ENCODE measurements around the gene OR8B8.
"Not testable (repeated sequence)": the region's sequence is repeated elsewhere in the genome, so short reads cannot be mapped to it uniquely, and the experiment has no call there.

Gene OR8B8

DNA sequence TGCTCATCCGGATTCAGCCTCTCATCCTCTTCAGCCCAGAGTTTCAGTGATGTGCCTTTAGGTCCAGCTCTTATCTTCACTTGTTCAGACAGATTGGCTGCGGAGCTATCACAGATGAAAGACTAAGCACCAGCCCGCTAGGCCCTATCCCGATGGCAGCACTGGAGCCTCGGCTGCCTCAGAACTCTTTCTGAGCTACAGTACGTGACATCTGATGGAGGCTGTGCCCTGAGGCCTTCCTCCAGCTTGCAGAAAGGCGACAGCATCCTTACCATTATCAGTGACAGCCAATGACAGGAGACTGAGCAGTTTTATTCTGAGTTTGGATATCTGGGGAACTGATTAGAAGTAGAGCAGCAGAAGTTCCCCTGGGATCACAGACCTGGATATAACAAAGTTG is 4.0 kb downstream of the OR8B8 start:
- no peak for DNase-seq (ENCODE audit: low read depth in 2 of 3, low spot score in 2 of 3)

GRCh38 chr11:124441081-124441480 is 4.4 kb downstream of the OR8B8 start:
- no peak for DNase-seq (ENCODE audit: low read depth in 2 of 3, low spot score in 2 of 3)

DNA sequence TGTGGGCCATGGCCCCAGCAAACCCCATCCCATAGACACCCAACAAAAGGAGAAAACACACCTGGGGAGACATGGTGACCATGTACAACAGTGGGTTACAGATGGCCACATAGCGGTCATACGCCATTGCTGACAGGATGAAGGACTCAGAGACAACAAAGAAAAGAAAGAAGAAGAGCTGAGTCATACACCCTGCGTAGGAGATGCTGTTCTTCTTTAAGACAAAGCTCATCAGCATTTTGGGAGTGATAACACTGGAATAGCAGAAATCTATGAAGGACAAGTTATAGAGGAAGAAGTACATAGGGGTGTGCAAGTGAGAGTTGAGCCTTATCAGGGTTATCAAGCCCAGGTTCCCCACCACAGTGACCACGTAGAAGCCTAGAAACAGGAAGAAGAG is 4.9 kb downstream of the OR8B8 start:
- no peak for DNase-seq (ENCODE audit: low read depth in 2 of 3, low spot score in 2 of 3)

- DNase-seq (ENCODE audit: low read depth in 2 of 3, low spot score in 2 of 3): no peak
Measured at GRCh38 chr11:124434699-124435098, 10.8 kb downstream of the OR8B8 start.

DNA sequence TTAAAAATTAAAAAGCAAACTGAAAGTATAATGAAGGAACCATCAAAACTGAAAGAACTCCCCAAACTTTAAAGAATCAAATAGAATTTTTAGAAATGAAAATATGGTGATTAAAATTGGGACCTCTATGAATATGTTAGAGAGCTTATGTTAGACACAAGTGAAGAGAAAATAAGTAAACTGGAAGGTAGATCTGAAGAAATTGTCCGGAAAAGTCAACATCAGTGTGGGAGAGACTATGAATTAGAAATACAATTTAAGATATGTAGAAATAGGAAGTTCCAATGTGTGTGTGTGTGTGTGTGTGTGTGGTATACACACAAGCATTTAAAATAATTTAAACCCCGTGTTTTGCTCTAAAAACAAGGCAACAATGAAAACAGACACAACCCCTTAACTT is 15.9 kb downstream of the OR8B8 start:
- no peak for DNase-seq (ENCODE audit: low read depth in 2 of 3, low spot score in 2 of 3)

DNA sequence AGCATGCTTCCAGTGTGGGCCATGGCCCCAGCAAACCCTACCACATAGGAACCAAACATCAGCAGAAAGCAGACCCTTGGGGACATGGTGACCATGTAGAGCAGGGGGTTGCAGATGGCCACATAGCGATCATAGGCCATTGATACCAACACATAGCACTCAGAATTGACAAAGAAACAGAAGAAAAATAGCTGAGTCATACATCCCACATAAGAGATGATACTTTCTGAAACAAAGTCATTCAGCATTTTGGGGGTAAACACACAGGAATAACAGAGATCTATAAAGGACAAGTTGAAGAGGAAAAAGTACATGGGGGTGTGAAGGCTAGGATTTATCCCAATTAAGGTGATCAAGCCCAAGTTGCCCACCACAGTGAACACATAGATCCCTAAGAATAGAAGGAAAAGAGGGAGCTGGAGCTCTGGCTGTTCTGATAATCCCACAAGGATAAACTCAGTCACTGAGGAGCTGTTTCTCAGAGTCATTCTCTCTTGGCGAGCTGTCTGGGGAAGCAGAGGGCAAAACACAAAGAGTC is 21.0 kb downstream of the OR8B8 start, which contains the start of gene OR8B4:
OR8B4 (minus strand) TSS at position 488 of the 538 bp plus-strand sequence; CDS start at position 488, 0 bp downstream.
- DNase-seq (ENCODE audit: low read depth in 2 of 3, low spot score in 2 of 3): no peak

DNA sequence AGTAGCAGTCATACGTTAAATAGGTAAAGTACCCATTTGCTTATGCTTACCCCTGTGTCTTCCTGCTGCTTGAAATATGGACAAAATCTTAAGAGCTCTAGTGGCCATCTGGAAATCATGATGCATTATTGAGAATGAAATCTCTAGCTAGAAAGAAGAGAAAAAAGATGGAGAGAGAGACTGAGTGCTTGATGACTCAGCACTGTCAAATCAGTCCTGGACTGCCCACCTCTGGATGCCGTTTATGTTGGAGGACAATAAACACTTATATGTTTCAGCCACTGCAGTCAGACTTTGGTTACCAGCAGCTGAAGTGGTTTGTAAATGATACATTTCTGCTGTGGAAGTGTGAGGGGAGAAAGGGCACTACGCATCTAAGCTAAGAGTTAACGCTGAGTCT is 24.5 kb downstream of the OR8B8 start:
- no peak for DNase-seq (ENCODE audit: low read depth in 2 of 3, low spot score in 2 of 3)

GRCh38 chr11:124415356-124415923 is 30.1 kb downstream of the OR8B8 start:
- DNase-seq (ENCODE audit: low read depth in 2 of 3, low spot score in 2 of 3): no peak

DNA sequence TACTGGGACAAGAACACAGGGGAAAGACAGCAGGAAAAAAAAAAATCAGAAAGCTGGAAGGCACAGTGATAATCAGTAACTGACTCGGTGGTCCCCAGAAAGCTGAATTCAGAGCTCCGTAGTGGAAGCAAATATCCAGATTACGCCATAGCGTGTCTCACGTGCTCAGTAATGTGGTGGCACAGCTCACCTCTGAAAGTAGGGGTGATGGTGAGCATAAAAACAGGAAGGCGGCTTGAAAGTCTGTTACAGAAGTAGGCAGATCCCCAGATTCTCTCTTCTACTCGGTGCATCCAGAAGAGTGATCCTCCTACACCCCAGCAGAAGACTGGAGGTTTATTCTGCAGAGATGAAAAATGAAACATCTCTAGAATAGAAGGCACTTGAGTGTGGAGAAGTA is 35.6 kb downstream of the OR8B8 start:
- DNase-seq (ENCODE audit: low read depth in 2 of 3, low spot score in 2 of 3): no peak

GRCh38 chr11:124405581-124405980 is 39.9 kb downstream of the OR8B8 start:
- DNase-seq (ENCODE audit: low read depth in 2 of 3, low spot score in 2 of 3): no peak

- DNase-seq (ENCODE audit: low read depth in 2 of 3, low spot score in 2 of 3): not testable (repeated sequence)
Measured at GRCh38 chr11:124403186-124403585, 42.3 kb downstream of the OR8B8 start.

DNA sequence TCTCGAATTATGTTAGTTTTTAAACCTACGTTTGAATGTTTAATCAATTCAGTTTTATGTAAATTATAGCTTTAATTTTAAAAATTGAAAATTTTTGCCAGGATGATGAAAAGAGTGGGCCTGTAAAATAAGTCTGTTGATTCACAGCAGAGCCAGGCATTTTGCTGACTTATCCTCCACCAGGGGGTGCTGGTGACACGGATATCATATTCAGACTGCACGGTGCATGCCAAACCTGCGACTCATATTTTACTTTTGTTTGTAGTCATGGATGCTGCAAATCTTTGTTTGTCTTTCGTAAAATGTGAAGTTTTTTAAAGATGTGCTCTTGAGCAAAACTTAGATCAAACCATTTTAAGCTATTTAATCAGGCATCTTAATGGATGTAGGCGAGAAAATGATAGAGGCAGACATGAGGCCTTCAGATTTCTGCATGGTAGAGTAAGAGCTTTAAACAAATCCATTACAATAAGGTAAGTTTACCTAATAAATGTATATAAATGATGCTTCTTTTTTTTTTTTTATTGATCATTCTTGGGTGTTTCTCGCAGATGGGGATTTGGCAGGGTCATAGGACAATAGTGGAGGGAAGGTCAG is 43.1 kb downstream of the OR8B8 start:
- peak in 2 of 3 experiments; percentile 1 to 23 for DNase-seq (ENCODE audit: low read depth in 2 of 3, low spot score in 2 of 3)

DNA sequence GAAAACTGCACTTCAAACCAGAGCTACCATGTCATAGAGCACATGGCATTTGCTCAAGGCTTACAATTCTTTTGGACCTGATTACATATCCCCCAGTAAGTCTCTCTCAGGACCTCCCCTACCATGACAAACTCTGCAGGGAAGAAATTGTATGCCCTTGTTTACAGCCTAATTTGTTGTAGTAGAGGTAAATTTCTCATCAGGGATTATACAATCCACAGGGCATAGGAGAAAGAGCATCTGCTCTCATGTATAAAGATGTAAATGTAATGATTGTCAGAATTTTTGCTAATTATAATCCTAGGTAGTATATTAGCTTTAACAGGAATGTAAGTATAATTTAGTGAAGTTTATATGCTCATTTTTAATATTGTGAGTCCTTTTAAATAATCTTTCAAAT is 46.6 kb downstream of the OR8B8 start, which contains the start of gene OR8B3:
OR8B3 (minus strand) TSS at position 101 of the 400 bp plus-strand sequence. CDS start 1,673 bp downstream, outside the sequence.
- no peak for DNase-seq (ENCODE audit: low read depth in 2 of 3, low spot score in 2 of 3)

DNA sequence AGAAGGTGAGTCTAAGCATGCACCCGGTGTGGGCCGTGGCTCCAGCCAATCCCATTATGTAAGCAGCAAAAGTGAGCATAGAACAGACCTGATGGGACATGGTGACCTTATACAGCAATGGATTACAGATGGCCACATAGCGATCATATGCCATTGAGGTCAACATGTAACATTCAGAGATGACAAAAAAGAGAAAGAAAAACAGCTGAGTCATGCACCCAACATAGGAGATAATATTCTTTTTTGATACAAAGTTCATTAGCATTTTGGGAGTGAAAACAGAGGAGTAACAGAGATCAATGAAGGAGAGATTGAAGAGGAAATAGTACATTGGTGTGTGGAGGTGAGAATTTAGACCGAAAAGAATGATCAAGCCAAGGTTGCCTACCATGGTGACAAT is 48.6 kb downstream of the OR8B8 start:
- not testable (repeated sequence) for DNase-seq (ENCODE audit: low read depth in 2 of 3, low spot score in 2 of 3)

GRCh38 chr11:124394408-124394807 is 51.1 kb downstream of the OR8B8 start:
- DNase-seq (ENCODE audit: low read depth in 2 of 3, low spot score in 2 of 3): no peak
